ENCODE data around the gene ARHGAP1. TPM values are rescaled to one million over a fixed set of nuclear protein-coding genes. Genes with fewer than 3 reads are reported as not detected.

The ARHGAP1 gene
- total RNA-seq, 1 donor from 2014 or later: 58.2 TPM

GRCh38 chr11:46736146-46736545 lies 35.7 kb upstream of the ARHGAP1 start:
- Mint-ChIP-seq H3K27ac (no peak overlapping the region), H3K27me3 (no peaks in the 10 kb centered on the region), H3K36me3 (peaks cover 3% of the 10 kb centered on the region), H3K9me3 (no peaks in the 10 kb centered on the region), H3K4me1 (ENCODE audit: unreplicated experiment) (no peaks in the 10 kb centered on the region), H3K4me3 (no peak overlapping the region)
- DNase-seq (ENCODE audit: extremely low spot score, unreplicated experiment): no peak
- TF ChIP-seq CTCF (conservative IDR thresholded peaks at IDR 0.05): no peak

GRCh38 chr11:46733234-46733633 lies 32.8 kb upstream of the ARHGAP1 start:
- no peaks in the 10 kb centered on the region for H3K4me1 Mint-ChIP-seq (ENCODE audit: unreplicated experiment)
- DNase-seq (ENCODE audit: extremely low spot score, unreplicated experiment): no peak
- TF ChIP-seq CTCF (conservative IDR thresholded peaks at IDR 0.05): no peak
- H3K27me3 Mint-ChIP-seq: no peaks in the 10 kb centered on the region
- no peaks in the 10 kb centered on the region for H3K9me3 Mint-ChIP-seq
- no peak overlapping the region for H3K27ac Mint-ChIP-seq
- H3K36me3 Mint-ChIP-seq: no peaks in the 10 kb centered on the region
- H3K4me3 Mint-ChIP-seq: no peak overlapping the region

GRCh38 chr11:46731545-46731944 lies 31.1 kb upstream of the ARHGAP1 start:
- Mint-ChIP-seq H3K9me3 (no peaks in the 10 kb centered on the region), H3K4me3 (no peak overlapping the region), H3K27ac (no peak overlapping the region), H3K27me3 (no peaks in the 10 kb centered on the region), H3K4me1 (ENCODE audit: unreplicated experiment) (no peaks in the 10 kb centered on the region), H3K36me3 (no peaks in the 10 kb centered on the region)
- no peak for TF ChIP-seq CTCF (conservative IDR thresholded peaks at IDR 0.05)
- no peak for DNase-seq (ENCODE audit: extremely low spot score, unreplicated experiment)

GRCh38 chr11:46729110-46730027 lies 28.9 kb upstream of the ARHGAP1 start:
- no peak for TF ChIP-seq CTCF (conservative IDR thresholded peaks at IDR 0.05)
- DNase-seq (ENCODE audit: extremely low spot score, unreplicated experiment): no peak
- no peaks in the 10 kb centered on the region for H3K36me3 Mint-ChIP-seq
- no peaks in the 10 kb centered on the region for H3K9me3 Mint-ChIP-seq
- no peaks in the 10 kb centered on the region for H3K4me1 Mint-ChIP-seq (ENCODE audit: unreplicated experiment)
- no peak overlapping the region for H3K27ac Mint-ChIP-seq
- H3K4me3 Mint-ChIP-seq: no peak overlapping the region
- no peaks in the 10 kb centered on the region for H3K27me3 Mint-ChIP-seq

- no peak for TF ChIP-seq CTCF (conservative IDR thresholded peaks at IDR 0.05)
- Mint-ChIP-seq H3K4me1 (ENCODE audit: unreplicated experiment) (no peaks in the 10 kb centered on the region), H3K4me3 (no peak overlapping the region), H3K27ac (no peak overlapping the region), H3K27me3 (no peaks in the 10 kb centered on the region), H3K9me3 (no peaks in the 10 kb centered on the region), H3K36me3 (no peaks in the 10 kb centered on the region)
- DNase-seq (ENCODE audit: extremely low spot score, unreplicated experiment): no peak
These were observed 28.2 kb upstream of the ARHGAP1 start for GRCh38 chr11:46728659-46729040.
